Myometrial cell (primary cell): ENCODE results near the gene HES2. TPM values are rescaled to one million over a fixed set of nuclear protein-coding genes. Genes with fewer than 3 reads are reported as not detected.

ENCODE experiments used
- total RNA-seq: library from RNA; depleted of rRNA; stranded (reverse); fragments of >200 nt; gene quantifications from 2 replicates; pipeline ENCODE4 v1.2.3, GENCODE V29; 2015

HES2 gene
- not detected in 2 replicates for total RNA-seq

GRCh38 chr1:6419804-6420453, at the start of gene HES2:
Gene HES2 (minus strand): TSS chr1:6419919. CDS start chr1:6419820, 99 bp downstream.

DNA sequence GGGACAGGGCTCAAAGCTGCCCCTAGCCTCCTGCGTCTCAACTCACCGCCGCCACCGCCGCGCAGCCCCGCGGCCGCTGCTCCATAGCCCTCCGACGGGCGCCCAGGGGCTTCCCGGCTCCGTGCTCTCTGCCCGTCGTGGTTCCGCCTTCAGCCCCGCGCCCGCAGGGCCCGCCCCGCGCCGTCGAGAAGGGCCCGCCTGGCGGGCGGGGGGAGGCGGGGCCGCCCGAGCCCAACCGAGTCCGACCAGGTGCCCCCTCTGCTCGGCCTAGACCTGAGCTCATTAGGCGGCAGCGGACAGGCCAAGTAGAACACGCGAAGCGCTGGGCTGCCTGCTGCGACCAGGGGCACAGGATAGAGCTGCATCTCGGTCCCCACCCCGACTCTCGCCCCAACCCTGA, 46.3 kb upstream of the HES2 start, which contains the start of gene TNFRSF25:
Gene TNFRSF25 (minus strand): TSS at position 151 of the 400 bp plus-strand sequence. CDS start 66 bp downstream, at position 85.

DNA sequence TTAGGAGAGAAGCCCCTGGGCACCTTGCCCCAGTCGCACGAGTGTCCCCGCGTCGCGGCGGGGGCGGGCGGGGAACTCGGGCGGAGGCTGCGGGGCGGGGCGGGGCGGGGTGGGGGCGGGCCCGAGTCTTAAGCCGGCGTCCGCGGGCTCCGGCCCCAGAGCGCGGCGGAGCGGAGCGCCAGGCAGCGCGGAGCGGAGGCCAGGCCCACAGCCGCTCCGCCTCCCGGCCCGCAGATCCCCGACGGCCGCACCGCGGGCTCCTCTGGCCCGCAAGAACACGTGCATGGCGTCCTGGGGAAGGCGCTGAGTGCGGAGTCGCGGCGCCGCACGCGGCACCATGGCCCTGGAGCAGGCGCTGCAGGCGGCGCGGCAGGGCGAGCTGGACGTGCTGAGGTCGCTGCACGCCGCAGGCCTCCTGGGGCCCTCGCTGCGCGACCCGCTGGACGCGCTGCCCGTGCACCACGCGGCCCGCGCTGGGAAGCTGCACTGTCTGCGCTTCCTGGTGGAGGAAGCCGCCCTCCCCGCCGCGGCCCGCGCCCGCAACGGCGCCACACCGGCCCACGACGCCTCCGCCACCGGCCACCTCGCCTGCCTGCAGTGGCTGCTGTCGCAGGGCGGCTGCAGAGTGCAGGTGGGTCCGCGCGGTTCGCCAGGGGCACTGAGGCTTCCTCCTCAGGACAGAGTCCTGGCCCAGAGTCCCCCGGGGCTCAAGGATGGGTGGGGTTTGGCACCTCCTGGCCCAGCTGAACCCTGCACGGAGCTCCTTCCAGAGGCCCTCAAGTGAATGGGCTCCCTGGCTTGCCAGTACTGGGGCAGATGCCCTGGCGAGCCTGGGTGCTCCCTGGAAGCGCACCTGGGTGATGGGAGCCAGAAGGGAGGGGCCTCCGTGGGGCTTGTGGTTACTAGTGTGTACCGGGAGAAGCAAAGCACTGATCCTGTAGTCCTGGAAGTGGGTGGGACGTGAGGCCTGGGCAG, 5.2 kb upstream of the HES2 start, which contains the start of gene ESPN:
Gene ESPN (plus strand): TSS at position 158 of the 975 bp plus-strand sequence. CDS start 180 bp downstream, at position 338.

GRCh38 chr1:6393400-6394187, 26.1 kb downstream of the HES2 start, which contains the start of gene ACOT7:
Gene ACOT7 (minus strand): TSS chr1:6393767. CDS start chr1:6393399, 368 bp downstream.

Other genes starting within 250 kb of the HES2 start
- gene CHD5, start 239.6 kb downstream of the HES2 start, total RNA-seq, result not detected in 2 replicates
- gene RPL22, start 220.3 kb downstream of the HES2 start, total RNA-seq, result 101 and 133 TPM in 2 replicates
- 12.6 and 20.2 TPM in 2 replicates for gene RNF207, start 213.8 kb downstream of the HES2 start, total RNA-seq
- gene ICMT, start 184.0 kb downstream of the HES2 start, total RNA-seq, result 89.7 and 90.7 TPM in 2 replicates
- not detected in 2 replicates for gene HES3, start 175.7 kb downstream of the HES2 start, total RNA-seq
- 3.7 and 7.2 TPM in 2 replicates for gene GPR153, start 158.8 kb downstream of the HES2 start, total RNA-seq
- gene ACOT7, start 26.2 kb downstream of the HES2 start, total RNA-seq, result 53.9 and 82.7 TPM in 2 replicates
- not detected in 2 replicates for gene ESPN, start 4.9 kb upstream of the HES2 start, total RNA-seq
- 1.8 and 2.0 TPM in 2 replicates for gene TNFRSF25, start 46.3 kb upstream of the HES2 start, total RNA-seq
- gene PLEKHG5, start 71.7 kb upstream of the HES2 start, total RNA-seq, result 8.5 and 8.9 TPM in 2 replicates
- 12.1 and 17.9 TPM in 2 replicates for gene NOL9, start 134.6 kb upstream of the HES2 start, total RNA-seq
- not detected in 2 replicates for gene TAS1R1, start 135.4 kb upstream of the HES2 start, total RNA-seq
- gene ZBTB48, start 160.1 kb upstream of the HES2 start, total RNA-seq, result 3.7 and 6.6 TPM in 2 replicates
- gene KLHL21, start 182.9 kb upstream of the HES2 start, total RNA-seq, result 23.6 and 26.9 TPM in 2 replicates
- 6.2 and 7.8 TPM in 2 replicates for gene PHF13, start 193.8 kb upstream of the HES2 start, total RNA-seq
- 13.5 and 21.8 TPM in 2 replicates for gene THAP3, start 204.9 kb upstream of the HES2 start, total RNA-seq